Epidermal melanocyte (primary cell): ENCODE results near the gene RPTOR.

ENCODE experiments used
- DNase-seq: peaks from one replicate; pipeline ENCODE4 v3.0.0; 2011; ENCODE audit warnings: low spot score; ENCODE audit not compliant: insufficient read length

Gene RPTOR

GRCh38 chr17:80886641-80887573 lies 342.3 kb downstream of the RPTOR start:
- no peak for DNase-seq

GRCh38 chr17:80887639-80888175 lies 343.1 kb downstream of the RPTOR start:
- DNase-seq: no peak

GRCh38 chr17:80888276-80889160 lies 343.9 kb downstream of the RPTOR start:
- no peak for DNase-seq

- DNase-seq: no peak
Observed at GRCh38 chr17:80889231-80890195, 344.9 kb downstream of the RPTOR start.

- no peak for DNase-seq
Observed at GRCh38 chr17:80890196-80890920, 345.7 kb downstream of the RPTOR start.

GRCh38 chr17:80890921-80891396 lies 346.3 kb downstream of the RPTOR start:
- DNase-seq: no peak

GRCh38 chr17:80891397-80892018 lies 346.9 kb downstream of the RPTOR start:
- DNase-seq: peak; percentile 79

- peak; percentile 85 for DNase-seq
Observed at GRCh38 chr17:80892019-80892855, 347.6 kb downstream of the RPTOR start.

- DNase-seq: no peak
Observed at GRCh38 chr17:80892900-80893603, 348.4 kb downstream of the RPTOR start.

GRCh38 chr17:80893604-80894438 lies 349.2 kb downstream of the RPTOR start:
- no peak for DNase-seq

- no peak for DNase-seq
Observed at GRCh38 chr17:80894439-80894721, 349.7 kb downstream of the RPTOR start.

GRCh38 chr17:80894726-80895125 lies 350.1 kb downstream of the RPTOR start:
- DNase-seq: no peak

- DNase-seq: no peak
Observed at GRCh38 chr17:80895366-80895765, 350.7 kb downstream of the RPTOR start.

- no peak for DNase-seq
Observed at GRCh38 chr17:80898716-80899115, 354.1 kb downstream of the RPTOR start.

- DNase-seq: no peak
Observed at GRCh38 chr17:80899402-80900268, 355.0 kb downstream of the RPTOR start.

- DNase-seq: no peak
Observed at GRCh38 chr17:80901319-80901718, 356.7 kb downstream of the RPTOR start.
